GM21381 (cell line): ENCODE data around the gene SSH2.

Source experiments
- ATAC-seq: cut with Tn5 transposase; IDR thresholded peaks from one replicate; pipeline ENCODE4 v1.9.1; 2021; ENCODE audit warnings: mild to moderate bottlenecking, moderate library complexity; ENCODE audit not compliant: unreplicated experiment

The SSH2 gene

DNA sequence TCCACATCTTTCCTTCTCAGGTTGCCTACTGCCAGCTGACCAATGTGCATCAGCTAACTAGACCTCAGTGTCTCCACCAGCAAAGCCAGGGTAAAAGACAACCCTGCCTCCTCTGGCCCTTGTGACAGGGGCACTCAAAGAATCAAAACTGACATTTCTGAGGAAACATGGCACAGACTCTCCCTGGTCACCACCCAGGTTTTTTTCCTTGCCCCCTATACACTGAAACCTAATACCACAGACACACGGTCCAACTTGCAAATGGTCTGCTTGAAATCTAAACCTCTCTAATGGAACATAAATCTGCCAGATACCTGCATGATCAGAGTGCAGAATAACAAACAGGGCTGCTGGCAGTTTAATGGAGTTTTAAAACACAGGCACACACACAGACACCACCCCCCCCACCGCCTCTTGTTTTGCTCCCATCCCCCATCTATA, 287.8 kb downstream of the SSH2 start:
- ATAC-seq: no peak

DNA sequence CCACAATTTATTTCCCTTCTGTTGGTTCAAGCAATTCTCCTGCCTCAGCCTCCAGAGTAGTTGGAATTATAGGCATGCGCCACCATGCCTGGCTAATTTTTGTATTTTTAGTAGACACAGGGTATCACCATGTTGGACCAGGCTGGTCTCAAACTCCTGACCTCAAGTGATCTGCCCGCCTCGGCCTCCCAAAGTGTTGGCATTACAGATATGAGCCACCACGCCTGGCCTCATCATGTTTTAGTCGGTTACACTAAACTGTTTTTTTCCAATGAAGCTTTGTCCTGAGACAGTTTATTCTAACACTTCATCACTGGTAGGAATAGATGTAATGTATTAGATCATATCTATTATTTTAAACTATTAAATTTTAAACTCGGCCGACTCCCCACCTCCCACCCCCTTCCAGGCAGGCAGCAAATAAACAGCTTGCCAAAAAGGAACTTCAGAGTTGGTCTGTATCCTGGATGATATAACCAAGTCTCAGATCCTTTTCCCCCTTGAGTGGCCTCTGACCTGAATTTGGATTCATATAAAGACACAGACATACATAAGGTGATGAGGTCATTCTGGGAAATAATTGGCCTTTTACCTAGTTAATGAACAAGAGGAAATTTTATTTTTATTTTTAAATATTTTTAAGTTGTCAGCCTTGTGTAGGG, 288.9 kb downstream of the SSH2 start:
- no peak for ATAC-seq

DNA sequence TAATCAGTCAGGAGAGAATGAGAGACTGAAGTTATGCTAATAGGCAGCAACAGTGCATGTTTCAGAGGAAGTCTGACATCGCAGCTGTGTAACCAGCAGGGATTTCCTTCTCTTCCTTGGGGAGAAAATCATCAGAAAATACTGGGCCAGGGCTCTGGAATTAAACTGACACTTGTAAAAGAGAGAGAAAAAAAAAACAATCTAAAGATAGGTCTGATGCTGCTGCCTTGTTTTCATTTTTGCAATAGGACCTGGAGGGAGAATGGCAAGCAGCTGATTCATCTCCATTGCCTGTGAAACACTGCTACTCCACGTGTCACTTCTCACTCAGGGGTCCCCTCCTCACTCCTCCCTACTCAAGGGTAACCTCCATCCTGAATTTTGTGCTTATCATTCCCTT, 289.6 kb downstream of the SSH2 start:
- ATAC-seq: no peak

DNA sequence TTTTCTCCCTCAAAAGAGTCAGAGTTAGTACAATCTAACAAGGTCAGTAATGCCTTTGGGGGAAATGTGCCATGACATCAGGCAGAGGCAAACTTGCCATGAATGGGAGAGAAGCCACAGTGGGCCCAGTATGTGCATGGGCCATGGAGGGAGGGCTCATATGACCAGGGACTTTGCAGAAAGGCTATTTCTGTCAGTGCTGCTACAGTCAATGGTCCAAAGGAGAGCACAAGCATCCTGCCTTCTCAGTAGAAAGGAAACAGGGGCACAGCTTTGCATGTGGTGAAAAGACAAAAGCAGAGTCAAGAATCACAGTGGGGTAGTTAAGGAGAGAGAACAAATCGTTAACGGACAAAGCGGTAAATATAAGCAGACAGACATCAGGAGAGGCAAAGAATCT, 296.1 kb downstream of the SSH2 start:
- no peak for ATAC-seq

DNA sequence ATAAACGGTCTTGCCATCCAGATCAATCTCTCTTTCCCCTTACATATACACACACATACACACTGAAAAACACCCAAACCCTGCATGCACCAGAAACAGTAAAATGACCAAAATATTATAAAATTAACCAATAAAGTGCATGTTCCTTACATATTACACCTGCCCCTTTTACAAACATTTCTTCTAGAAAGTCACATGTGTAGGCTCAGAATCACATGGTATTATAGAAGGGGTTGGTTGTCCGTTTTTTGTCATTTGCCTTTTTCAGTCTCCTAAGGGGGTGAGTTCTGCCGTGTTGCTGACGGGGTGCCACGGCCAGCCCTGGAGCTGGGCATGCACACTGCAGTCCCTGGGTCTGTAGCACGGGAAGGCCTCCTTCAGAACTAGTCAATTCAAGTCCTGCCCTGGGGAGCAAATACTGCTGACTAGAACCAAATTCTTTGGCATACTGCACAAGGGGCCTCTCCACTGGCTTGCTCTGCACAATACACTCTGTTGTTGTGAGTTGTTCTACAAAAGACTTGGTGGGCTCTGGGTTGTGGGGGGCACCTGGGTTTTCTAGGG, 299.3 kb downstream of the SSH2 start:
- ATAC-seq: no peak

DNA sequence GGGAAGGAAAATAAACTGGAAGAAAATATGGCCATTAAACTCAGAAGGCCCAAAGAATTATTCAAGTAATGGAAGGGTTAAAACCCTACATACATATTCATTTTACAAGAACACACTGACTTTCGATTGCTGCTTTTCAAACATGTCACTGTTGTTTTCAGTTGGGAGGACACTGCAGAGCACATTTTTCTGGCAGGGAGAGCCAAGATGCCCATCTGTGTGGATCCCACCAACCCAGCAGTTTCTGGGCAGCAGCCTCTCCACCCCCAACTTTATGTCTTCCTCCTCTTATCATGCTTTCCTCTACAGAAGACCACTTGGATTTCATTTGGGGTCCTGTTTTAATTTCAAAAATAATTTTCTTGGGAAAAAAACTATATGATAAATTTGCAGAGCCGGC, 300.2 kb downstream of the SSH2 start:
- no peak for ATAC-seq

DNA sequence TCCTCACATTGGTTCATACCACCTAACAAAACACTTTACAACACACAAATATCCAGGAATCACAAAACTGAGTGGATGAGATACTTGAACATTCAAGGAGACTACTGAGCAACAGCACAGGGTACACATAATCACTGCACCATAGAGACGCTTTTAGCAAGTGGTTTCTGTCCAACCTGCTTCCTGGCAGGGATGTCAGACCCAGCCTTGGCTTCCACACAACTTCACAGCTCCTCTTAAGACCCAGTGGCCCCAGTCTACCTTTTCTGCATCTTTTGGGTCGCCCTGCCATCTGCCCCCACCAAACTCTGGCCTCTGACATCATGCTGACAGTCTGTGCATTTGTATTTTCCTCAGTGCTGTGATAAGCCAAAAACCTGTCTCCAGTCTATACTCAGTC, 301.4 kb downstream of the SSH2 start:
- no peak for ATAC-seq

DNA sequence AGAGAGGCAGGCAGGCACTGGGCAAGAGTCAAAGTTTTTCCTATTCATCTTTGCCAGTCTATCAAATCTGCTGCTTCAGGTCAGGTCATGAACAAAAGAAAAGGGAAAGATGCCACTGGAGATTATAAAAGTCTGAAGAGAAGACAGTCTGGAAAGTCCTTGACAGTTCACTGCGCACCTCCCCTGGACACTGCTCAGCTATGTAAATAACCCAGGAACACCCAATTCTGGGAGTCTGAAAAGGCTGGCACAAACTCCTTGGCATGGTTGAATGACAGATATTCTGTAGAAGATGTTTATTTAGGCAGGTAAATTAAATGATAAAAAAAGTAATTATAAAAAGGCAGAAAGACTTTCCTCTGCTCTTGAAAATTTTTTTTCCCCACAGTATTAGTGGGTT, 302.1 kb downstream of the SSH2 start:
- no peak for ATAC-seq

DNA sequence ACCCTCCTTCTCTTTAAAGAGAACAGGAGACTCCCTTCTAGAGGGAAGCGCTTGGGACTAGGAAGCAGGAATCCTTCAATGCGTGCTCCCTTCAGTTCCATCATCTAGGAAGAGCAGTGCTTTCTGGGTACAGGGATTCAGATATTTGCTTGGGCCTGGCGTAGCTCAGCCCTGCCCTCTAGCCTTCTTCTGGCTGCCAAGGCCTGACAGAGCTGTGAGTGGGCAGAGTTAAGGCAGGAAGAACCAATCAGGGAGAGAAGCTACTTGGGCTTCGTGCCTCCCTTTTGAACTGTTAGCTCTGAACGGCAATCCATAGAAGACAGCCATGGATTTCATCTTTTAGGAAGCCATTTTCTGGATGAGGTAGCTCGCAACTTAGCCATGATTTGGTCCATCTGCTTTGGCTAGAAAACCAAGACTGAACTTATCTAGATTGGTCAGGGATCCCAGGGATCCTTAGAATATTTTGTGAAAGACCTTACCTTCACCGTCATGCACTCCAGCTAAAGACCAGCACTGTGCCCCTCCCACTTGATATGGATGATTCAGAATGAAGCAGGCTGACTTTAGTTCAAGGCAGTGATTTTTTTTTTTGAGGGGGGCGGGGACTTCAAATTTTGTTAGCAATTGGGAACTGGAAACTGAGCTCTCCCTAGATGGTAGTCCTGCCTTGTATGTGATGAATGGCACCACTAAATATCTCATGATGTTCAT, 304.8 kb downstream of the SSH2 start:
- ATAC-seq: no peak

DNA sequence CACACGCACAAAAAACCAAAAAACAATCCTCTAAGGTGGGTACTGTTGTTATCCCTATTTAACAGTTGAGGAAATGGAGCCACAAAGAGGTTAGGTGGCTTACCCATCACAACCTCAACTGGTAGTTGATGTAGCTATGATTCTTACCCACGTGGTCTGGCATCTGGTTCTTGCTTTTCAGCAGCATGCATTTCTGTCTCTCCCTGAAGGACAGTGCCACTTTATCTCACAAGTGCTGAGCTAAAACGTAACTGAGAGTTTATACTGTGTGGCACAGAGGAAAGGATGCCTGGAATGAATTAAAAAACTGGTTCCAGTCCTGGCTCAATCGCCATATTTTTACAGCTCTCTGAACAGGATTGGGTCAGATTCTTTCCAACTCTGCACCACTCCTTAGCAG, 305.4 kb downstream of the SSH2 start:
- no peak for ATAC-seq

DNA sequence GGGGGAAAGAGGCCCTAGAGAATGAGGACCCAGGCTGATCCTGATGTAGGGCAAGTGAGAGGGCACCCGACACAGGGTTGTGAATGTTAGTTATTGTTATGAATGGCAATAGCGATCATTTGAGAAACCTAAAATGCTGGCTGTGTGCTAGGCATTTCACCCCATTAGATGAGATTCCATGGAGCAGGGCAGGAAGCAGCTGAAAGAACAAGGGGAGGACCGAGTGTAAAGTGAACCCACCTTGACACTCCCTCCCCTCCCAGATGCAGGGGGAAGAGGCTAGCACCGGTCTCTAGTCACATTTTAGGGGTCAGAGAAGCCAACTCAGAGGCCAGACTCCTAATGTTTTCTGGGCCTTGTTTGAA, 306.8 kb downstream of the SSH2 start:
- ATAC-seq: no peak

DNA sequence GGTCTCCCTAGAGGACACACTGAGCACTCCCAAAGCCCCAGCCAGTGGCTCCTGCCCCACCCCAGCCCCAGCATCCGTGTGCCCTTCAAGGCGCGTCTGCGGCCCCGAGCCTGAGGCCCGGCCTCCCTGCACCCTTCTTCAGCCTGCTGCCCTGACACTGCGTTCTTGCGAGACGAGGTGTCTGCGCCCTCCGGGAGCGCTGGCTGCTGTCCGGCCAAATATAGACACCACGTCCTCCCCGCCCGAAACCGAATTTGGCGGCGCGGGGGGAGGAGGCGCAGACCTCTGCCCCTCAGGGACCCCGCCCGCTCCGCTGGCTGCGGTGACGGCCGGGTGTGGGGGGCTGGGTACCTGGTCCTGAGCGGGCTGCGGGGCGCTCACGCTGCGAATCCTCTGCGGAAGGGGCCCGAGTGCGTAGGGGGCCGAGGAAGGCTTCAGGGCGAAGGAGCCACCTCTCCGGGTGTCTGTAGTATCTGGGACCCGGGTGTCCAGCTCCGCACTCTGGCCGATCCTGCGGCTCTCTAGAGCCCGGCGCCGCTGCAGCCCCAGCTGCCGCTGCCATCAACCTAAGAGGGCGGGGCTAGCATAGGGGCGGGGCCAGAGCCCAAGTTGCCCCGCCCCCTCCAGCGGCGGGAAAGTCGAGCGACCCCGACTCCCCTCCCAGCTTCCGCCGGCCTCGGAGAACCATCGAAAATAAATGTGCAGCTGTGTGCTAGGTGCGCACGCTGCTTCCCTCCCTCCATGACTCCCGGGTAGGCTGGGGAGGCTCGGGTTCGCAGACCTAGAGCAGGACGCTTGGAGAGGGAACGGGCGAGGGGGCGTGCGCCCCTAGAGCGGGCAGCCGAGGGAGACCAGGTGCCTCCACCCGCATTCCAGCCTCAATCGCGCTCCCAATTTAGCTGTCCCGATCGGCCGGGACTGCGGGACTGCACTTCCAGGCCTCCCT, 307.4 kb downstream of the SSH2 start, which contains the start of gene CORO6:
CORO6 (minus strand) TSS at position 576 of the 946 bp plus-strand sequence. CDS start 1,491 bp downstream, outside the sequence.
- no peak for ATAC-seq

DNA sequence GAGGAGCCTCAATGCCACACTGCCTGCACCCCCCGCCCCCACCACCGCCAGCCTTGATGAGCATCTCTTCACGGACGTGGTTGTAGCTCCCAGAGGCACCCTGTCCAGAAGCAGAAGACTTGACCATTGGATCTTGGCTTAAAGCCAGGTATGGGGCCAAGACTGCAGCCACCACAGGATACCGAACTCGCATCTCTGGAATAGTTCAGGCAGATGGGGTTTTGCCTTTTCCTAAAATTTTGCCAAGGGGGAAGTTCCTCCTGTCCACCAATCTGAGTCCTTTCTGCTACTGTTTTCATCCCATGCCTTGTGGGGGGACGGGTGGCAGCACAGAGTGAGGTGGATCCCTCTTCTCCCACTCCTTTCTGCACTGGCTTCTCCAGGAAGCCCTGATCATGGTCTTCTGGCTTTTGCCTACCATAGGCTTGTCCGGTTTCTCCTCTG, 308.3 kb downstream of the SSH2 start:
- ATAC-seq: no peak

DNA sequence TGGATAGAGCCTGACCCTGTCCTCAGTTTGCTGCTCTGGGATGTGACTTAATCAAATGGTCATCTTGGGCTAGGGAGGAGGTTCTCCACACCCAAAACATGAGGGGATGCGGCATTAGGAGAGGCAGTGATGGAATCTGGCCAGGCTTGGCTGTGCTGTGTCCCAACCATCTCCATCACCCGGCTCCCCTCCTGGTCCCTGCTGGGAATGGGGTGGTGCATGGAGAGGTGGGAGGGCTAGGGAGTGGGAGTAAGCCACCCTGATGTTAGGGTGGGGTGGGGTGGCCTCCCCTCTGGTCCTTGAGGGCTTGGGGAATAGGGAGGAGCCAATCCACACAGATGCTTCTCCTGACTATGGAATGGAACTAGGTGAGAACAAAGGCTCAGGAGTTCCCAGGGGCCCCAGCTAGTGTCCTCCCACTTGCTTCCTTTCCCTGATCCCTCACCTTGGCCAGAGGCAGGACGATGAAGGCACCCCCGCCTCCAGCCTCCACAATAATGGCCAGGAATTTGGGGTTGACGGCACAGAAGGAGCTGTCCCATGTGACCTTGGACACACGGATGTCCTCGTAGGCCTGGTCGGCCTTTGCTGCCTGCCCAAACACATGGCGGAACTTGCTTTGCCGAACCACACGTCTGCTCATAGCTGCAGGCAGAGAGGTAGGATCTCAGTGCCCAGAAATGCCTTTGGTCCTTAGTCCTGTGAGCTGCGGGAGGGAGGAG, 309.1 kb downstream of the SSH2 start:
- ATAC-seq: no peak

DNA sequence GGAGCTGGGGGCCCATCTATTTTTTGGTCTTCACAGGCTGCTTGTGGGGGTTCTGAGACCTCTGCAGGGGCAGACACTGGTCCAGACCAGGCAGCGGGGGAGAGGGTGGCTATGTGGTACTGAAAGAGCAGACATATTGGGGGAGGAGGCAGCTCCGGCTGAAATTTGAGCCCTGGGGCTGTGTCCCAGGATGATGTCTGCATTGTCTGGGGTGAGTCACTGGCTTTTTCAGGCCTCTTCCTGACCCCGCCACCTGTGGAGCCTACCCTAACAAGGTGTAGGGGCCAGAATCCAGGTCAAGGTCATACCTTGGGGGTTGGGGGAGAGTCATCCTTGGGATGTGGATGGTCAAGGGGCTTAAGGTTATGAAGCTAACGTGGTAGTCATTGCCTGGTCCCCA, 309.8 kb downstream of the SSH2 start:
- ATAC-seq: no peak

DNA sequence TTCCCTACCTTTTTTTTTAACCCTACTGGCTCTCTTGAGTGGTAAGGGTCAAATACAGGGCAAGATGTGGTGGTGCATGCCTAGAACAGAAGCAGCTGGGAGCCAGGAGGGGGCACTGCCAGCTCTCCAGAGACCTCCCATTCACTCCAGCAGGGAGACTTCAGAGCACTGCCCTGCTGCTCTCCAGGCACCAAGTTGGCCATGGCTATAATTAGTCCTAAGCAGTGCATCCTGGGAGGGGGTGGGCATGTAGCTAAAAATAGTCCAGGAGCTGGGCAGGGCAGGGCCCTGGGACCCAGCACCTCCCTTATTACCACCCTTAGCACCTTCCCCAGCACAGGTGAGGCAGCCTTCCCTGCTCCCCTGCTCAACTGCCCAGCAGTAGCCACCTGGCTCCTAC, 310.8 kb downstream of the SSH2 start:
- no peak for ATAC-seq

DNA sequence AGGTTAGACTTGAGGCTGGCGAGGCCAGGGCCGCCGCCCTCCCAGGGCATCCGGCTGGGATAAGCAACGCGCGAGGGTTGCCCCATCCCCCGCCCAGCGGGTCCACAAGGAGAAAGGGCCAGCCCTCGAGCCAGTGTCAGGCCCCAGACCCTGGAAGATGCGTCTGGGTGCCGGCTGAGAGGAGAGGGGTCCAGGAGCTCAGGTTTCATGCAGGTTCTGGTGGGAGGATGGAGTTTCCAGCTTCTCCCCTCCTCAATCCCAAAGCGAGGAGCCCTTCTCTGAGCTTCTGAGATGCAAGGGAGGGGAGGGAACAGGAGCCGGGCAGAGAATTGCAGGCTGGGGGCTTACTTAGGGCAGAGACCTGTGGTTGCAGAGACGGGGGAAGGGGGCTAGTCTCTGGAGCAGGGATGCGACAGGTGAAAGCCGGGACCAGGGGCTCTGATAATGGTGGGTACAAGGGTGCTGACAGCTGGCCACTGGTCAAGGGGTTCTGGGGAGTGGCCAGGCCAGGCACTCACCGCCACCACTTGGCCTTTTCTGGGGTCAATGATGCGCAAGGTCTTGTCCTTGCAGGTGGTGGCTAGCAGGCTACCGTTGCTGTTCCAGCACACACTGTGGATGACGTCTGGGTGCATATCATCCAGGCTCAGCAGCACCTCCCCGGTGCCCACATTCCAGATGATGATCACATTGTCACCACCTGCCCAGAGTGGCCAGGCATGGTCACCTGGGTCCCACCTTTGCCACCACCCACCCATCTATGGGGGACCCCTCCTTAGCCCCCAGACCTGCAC, 311.6 kb downstream of the SSH2 start:
- no peak for ATAC-seq

DNA sequence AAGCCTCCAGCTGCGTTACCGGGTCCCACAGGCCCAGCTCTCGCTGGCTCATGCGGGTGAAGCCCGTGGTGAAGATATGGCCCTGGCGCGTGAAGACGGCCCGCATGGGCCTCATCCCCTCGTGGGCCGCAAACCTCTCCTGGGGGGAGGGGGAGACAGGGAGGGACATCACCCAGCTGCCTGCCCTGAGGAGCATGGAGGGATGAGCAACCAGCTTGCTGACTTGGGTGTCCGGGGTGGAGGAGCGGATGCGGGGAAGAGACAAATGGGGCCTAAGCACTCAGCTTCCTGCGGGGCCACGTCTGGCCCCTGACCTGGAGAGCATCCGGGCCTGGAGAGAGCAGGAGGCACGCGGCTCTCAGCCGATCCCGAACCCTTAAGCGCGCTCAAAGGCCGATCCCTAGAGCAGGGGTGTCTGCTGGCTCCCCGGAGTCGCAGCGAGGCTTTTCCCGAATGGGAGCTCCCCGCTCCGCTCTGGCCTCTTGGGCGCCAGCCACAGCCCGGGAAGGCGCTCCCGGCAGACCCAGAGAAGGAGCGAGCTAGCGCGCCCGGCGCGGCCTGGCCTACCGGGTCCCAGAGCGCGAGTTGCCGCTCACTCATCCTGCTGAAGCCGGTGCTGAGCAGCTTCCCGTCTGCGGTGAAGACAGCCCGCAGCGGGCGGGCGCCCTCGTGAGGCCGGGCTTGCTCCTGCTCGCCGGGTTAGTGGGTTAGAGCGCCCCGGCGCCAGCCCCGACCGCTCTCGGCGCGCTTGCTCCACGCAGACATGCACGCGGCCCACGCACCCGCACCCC, 312.4 kb downstream of the SSH2 start:
- ATAC-seq: no peak

DNA sequence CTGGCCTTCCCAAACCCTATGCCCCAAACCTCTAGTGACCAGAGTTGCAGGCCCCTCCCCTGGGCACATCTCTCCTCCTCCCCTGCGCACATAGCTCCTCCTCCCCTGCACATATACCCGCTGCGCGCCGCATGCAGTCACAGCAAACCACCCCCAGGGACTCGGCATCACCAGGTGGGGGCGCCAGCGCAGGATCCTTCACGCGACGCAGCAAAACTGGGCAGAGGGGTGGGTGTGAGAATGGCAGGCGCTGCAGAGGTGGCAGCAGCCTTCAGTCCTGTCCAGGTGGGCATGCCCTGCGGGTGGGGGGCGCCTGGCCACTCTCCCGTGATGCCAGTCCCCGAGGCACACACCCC, 312.9 kb downstream of the SSH2 start:
- no peak for ATAC-seq
